ENCODE measurements around the gene KITLG. TPM values are rescaled to one million over a fixed set of nuclear protein-coding genes. Genes with fewer than 3 reads are reported as not detected.

Gene KITLG, protein sequence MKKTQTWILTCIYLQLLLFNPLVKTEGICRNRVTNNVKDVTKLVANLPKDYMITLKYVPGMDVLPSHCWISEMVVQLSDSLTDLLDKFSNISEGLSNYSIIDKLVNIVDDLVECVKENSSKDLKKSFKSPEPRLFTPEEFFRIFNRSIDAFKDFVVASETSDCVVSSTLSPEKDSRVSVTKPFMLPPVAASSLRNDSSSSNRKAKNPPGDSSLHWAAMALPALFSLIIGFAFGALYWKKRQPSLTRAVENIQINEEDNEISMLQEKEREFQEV
- total RNA-seq (2021; fragmentation: NEBNext Ultra II Directional; extraction: Animal tissue kit (Norgen Biotek cat#: 25700)) = 7.8 TPM in 2 replicates
- polyA plus RNA-seq (2011; rRNA removed) = 1.3 and 1.4 TPM in 2 replicates
- 1.8 TPM for polyA plus RNA-seq (2011; cell fraction: cytosol; rRNA removed)
- 1.9 TPM for polyA plus RNA-seq (2011; cell fraction: nucleus; rRNA removed)
- 2.3 to 6.9 TPM (median 4.6 TPM) in 4 replicates for polyA plus RNA-seq (2012, experiment 1 of 2)
- 0.25 TPM for polyA plus RNA-seq (2012, experiment 2 of 2)
- 3.4 TPM for polyA plus RNA-seq (2013, experiment 1 of 2)
- polyA plus RNA-seq (2013, experiment 2 of 2) = 3.5 TPM
- 6.2 and 8.2 TPM in 2 replicates for polyA minus RNA-seq (2011; rRNA and poly(A)+ RNA removed)
- 17.4 TPM for polyA minus RNA-seq (2011; cell fraction: cytosol; rRNA and poly(A)+ RNA removed)
- polyA minus RNA-seq (2011; cell fraction: nucleus; rRNA and poly(A)+ RNA removed) = 12.8 TPM
- long read RNA-seq, experiment 1, full-length matches to known transcripts = 2 of 10 reads
- long read RNA-seq, experiment 1, partial matches to known transcripts = 0 of 10 reads
- long read RNA-seq, experiment 1, other reads (novel, unspliced or antisense) = 8 of 10 reads
- long read RNA-seq, experiment 2, full-length matches to known transcripts = 1 of 1 reads
- long read RNA-seq, experiment 2, partial matches to known transcripts = 0 of 1 reads
- long read RNA-seq, experiment 2, other reads (novel, unspliced or antisense) = 0 of 1 reads

DNA sequence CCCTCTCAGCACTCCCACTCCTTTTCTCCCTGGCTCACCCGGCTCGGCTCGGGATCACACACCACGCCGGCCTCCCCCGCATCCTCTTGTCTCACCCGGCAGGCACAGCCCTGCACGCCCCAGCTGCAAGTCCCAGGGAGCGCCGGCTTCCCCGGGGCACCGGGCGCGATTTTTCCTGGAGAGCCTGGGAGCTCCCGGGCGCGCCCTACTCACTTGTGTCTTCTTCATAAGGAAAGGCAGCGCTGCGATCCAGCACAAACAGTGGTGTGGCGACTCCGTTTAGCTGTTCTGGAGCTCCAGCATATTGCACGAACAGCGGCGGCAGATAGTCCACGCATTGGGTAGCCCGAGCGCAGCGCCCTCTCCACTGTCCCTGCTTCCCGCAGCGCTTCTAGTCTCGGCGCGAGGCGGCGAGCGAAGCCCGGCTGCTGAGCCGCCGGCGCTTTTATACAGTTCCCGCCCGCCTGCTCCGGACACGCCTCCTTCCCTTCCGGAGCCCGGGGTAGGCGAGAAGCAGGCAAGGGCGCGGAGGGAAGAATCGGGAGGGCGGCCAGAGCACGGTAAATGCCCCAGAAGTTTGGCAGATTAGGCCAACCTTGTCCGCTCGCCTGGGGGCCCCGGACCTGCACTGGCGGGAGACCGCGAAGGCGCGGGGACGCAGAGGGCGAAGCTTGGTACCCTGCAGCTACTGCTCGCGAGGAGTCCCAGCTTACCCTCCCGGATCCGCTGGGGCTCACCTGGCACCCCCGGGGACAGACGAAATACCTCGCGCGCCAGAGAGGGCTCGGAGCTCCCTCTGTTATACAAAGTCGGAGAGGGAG is at the start of gene KITLG:
TSS of gene KITLG (minus strand) at position 421 of the 821 bp plus-strand sequence. CDS start at position 228, 193 bp downstream.
- 0 out of 2 replicates have a peak within 1 kb of the TSS, but pooled peaks have one; percentile 19 for H3K27ac ChIP-seq (ENCODE audit: low read depth, low read length)
- WGBS, 2 experiments (ENCODE audit: extremely low coverage in 1 of 2, insufficient coverage in 1 of 2, insufficient read length in 1 of 2, insufficient replicate concordance in 2 of 2, low coverage in 1 of 2, low lambda C conversion rate in 2 of 2, missing lambda C conversion rate in 1 of 2) = 2% methylated on average over 56 of the region's 73 CpGs; no CpG with 5 or more reads in 1 of the 2 experiments
- H3K56ac ChIP-seq (replicated peaks; ENCODE audit: insufficient read length, low read depth, low read length) = peak within 1 kb of the TSS; percentile 77
- FAIRE-seq (no peak), DNase-seq (ENCODE audit: low read depth in 1 of 2, low spot score in 2 of 2) (peak; percentile 53 to 88)
- H2AK5ac ChIP-seq (ENCODE audit: low read depth, low read length) = no peak within 1 kb of the TSS
- peaks cover 0 to 7% of the 10 kb centered on the region in 2 experiments; a peak in 1 of 4 replicates for H3K79me2 ChIP-seq (ENCODE audit: control insufficient read depth in 1 of 2, insufficient read depth in 2 of 2, low read length in 2 of 2)
- ChIA-PET POLR2A (ENCODE audit: partially characterized antibody) (interaction anchor here (0.6 to 2.4 kb wide), 20 partner anchors 8 to 902 kb away, joined by 3 to 8 read pairs (median 3); no protein-coding TSS in a partner anchor), CTCF (ENCODE audit: partially characterized antibody) (interaction anchor here (0.8 to 3.2 kb wide), 16 partner anchors 10 to 414 kb away, joined by 3 to 14 read pairs (median 3); no protein-coding TSS in a partner anchor)
- peak within 1 kb of the TSS; percentile 82; the same call in 1 of the 2 replicates for H2BK5ac ChIP-seq (ENCODE audit: low read depth, low read length)
- no peaks in the 10 kb centered on the region for H3K36me3 ChIP-seq (ENCODE audit: control insufficient read depth in 2 of 4, insufficient read depth in 4 of 4, low read length in 3 of 4)
- peak within 1 kb of the TSS; percentile 28; the same call in 1 of the 2 replicates for H3K18ac ChIP-seq (ENCODE audit: extremely low read depth, low read length)
- H3K9me3 ChIP-seq (ENCODE audit: insufficient read depth in 2 of 2, low read depth in 1 of 2, low read length in 1 of 2) = peaks cover 3 to 5% of the 10 kb centered on the region in 2 experiments; a peak in 1 of 4 replicates
- H3K4me2 ChIP-seq (ENCODE audit: insufficient read depth in 1 of 2, low read depth in 2 of 2, low read length in 2 of 2) = peak within 1 kb of the TSS; percentile 82 to 93
- H4K5ac ChIP-seq (ENCODE audit: insufficient read length, low read depth, low read length) = no peak within 1 kb of the TSS
- H3K4ac ChIP-seq (replicated peaks; ENCODE audit: insufficient read length, low read depth, low read length) = no peak within 1 kb of the TSS
- H2BK20ac ChIP-seq (ENCODE audit: low read length) = no peak within 1 kb of the TSS
- peaks cover 0 to 8% (median 2%) of the 10 kb centered on the region in 4 experiments; a peak in 3 of 7 replicates for H3K4me1 ChIP-seq (replicated peaks in 1 of 4; ENCODE audit: control insufficient read depth in 3 of 4, insufficient read depth in 4 of 4, low read length in 3 of 4)
- no peak within 1 kb of the TSS for H2BK12ac ChIP-seq (ENCODE audit: low read depth, low read length)
- no peak within 1 kb of the TSS for H3K23ac ChIP-seq (ENCODE audit: insufficient read length)
- H3K9ac ChIP-seq (replicated peaks in 1 of 4; ENCODE audit: extremely low read depth in 1 of 4, low read depth in 3 of 4, low read length in 3 of 4) = peak within 1 kb of the TSS in 3 of 4 experiments; percentile 44 to 66 (median 65); a peak in 6 of 7 replicates
- H4K20me1 ChIP-seq (replicated peaks in 1 of 2; ENCODE audit: control insufficient read depth in 1 of 2, insufficient read depth in 2 of 2, low read length in 2 of 2) = no peaks in the 10 kb centered on the region
- H2BK15ac ChIP-seq (ENCODE audit: low read length) = no peak within 1 kb of the TSS
- H2BK120ac ChIP-seq (replicated peaks; ENCODE audit: low read depth, low read length) = no peak within 1 kb of the TSS
- peak within 1 kb of the TSS; percentile 58 to 83 (median 71) for H3K4me3 ChIP-seq (ENCODE audit: extremely low read depth in 1 of 4, insufficient read depth in 2 of 4, low read depth in 3 of 4, low read length in 4 of 4)
- H2AFZ ChIP-seq (ENCODE audit: low read length) = no peak within 1 kb of the TSS
- no peaks in the 10 kb centered on the region for H3K79me1 ChIP-seq (ENCODE audit: low read depth, low read length)
- peaks cover 14% of the 10 kb centered on the region for H3K23me2 ChIP-seq (ENCODE audit: low read depth, low read length)
- H4K91ac ChIP-seq (replicated peaks; ENCODE audit: insufficient read length, low read length) = peak within 1 kb of the TSS; percentile 65
- H3K14ac ChIP-seq (ENCODE audit: insufficient read length) = no peak within 1 kb of the TSS
- H3K27me3 ChIP-seq (replicated peaks in 1 of 4; ENCODE audit: control insufficient read depth in 3 of 4, extremely low read depth in 1 of 4, insufficient read depth in 3 of 4, low read length in 3 of 4) = peaks cover 0 to 2% (median 0%) of the 10 kb centered on the region in 4 experiments; a peak in 1 of 7 replicates
- peak within 1 kb of the TSS; percentile 60 for H4K8ac ChIP-seq (ENCODE audit: extremely low read depth, insufficient read depth, low read length)
- TF ChIP-seq EP300 (IDR thresholded peaks at IDR 0.05; ENCODE audit: borderline replicate concordance in 1 of 2, low read depth in 2 of 2, low read length in 2 of 2) (no peak), SP4 (IDR thresholded peaks at IDR 0.05; ENCODE audit: low read length) (peak; percentile 69; the same call in 1 of the 2 replicates), PHF8 (conservative IDR thresholded peaks at IDR 0.05; ENCODE audit: low read depth, low read length) (peak; percentile 52; the same call in 1 of the 2 replicates), RBBP5 (IDR thresholded peaks at IDR 0.05; ENCODE audit: borderline replicate concordance, low read depth, low read length) (peak; percentile 79; the same call in 1 of the 2 replicates), MAX (IDR thresholded peaks at IDR 0.05) (peak; percentile 79), POLR2A (IDR thresholded peaks at IDR 0.05; ENCODE audit: control extremely low read depth in 1 of 2, low read depth in 2 of 2, low read length in 2 of 2) (peak; percentile 34 to 82)
